GM19467 (cell line): ENCODE results near the gene PCDHGA7.
"Not testable (repeated sequence)": the region's sequence is repeated elsewhere in the genome, so short reads cannot be mapped to it uniquely, and the experiment has no call there.

Experiments
- ATAC-seq: cut with Tn5 transposase; IDR thresholded peaks from one replicate; pipeline ENCODE4 v1.9.1; 2021; ENCODE audit warnings: mild to moderate bottlenecking, moderate library complexity; ENCODE audit not compliant: unreplicated experiment

PCDHGA7 gene

GRCh38 chr5:141382469-141383294 lies at the start of gene PCDHGA7:
Gene PCDHGA7 (plus strand): TSS chr5:141382742. CDS start chr5:141382900, 158 bp downstream.
- ATAC-seq = no peak

- no peak for ATAC-seq
These were observed 43.8 kb upstream of the PCDHGA7 start, which contains the start of gene PCDHGA2 for GRCh38 chr5:141338538-141339306. Gene PCDHGA2 (plus strand): TSS chr5:141338760.

- ATAC-seq = not testable (repeated sequence)
These were observed 41.7 kb upstream of the PCDHGA7 start for GRCh38 chr5:141340781-141341354.

GRCh38 chr5:141342773-141343172 lies 39.8 kb upstream of the PCDHGA7 start:
- ATAC-seq = no peak

GRCh38 chr5:141343242-141343952 lies 39.1 kb upstream of the PCDHGA7 start, which contains the start of gene PCDHGA3:
Gene PCDHGA3 (plus strand): TSS chr5:141343829. CDS start chr5:141344034, 205 bp downstream.
- ATAC-seq = no peak

- ATAC-seq = no peak
These were observed 38.5 kb upstream of the PCDHGA7 start for GRCh38 chr5:141343953-141344463.

- ATAC-seq = no peak
These were observed 37.2 kb upstream of the PCDHGA7 start for GRCh38 chr5:141345327-141345726.

- ATAC-seq = not testable (repeated sequence)
These were observed 36.5 kb upstream of the PCDHGA7 start for GRCh38 chr5:141346017-141346416.

- ATAC-seq = peak; percentile 61
These were observed 32.5 kb upstream of the PCDHGA7 start, which contains the start of gene PCDHGB1 for GRCh38 chr5:141349917-141350619. Gene PCDHGB1 (plus strand): TSS chr5:141350099. CDS start chr5:141350261, 162 bp downstream.

- ATAC-seq = no peak
These were observed 31.0 kb upstream of the PCDHGA7 start for GRCh38 chr5:141351591-141351990.

- no peak for ATAC-seq
These were observed 27.6 kb upstream of the PCDHGA7 start, which contains the start of gene PCDHGA4 for GRCh38 chr5:141354900-141355469. Gene PCDHGA4 (plus strand): TSS chr5:141355021. CDS start chr5:141355108, 87 bp downstream.

- no peak for ATAC-seq
These were observed 26.9 kb upstream of the PCDHGA7 start for GRCh38 chr5:141355641-141356040.

GRCh38 chr5:141356133-141356532 lies 26.4 kb upstream of the PCDHGA7 start:
- ATAC-seq = no peak

GRCh38 chr5:141356950-141357349 lies 25.6 kb upstream of the PCDHGA7 start:
- no peak for ATAC-seq

- no peak for ATAC-seq
These were observed 22.6 kb upstream of the PCDHGA7 start, which contains the start of gene PCDHGB2 for GRCh38 chr5:141359790-141360426. Gene PCDHGB2 (plus strand): TSS chr5:141359994. CDS start chr5:141360136, 142 bp downstream.

- no peak for ATAC-seq
These were observed 21.9 kb upstream of the PCDHGA7 start for GRCh38 chr5:141360685-141361084.

GRCh38 chr5:141362719-141363118 lies 19.8 kb upstream of the PCDHGA7 start:
- no peak for ATAC-seq

GRCh38 chr5:141363952-141364660 lies 18.4 kb upstream of the PCDHGA7 start, which contains the start of gene PCDHGA5:
Gene PCDHGA5 (plus strand): TSS chr5:141364162. CDS start chr5:141364331, 169 bp downstream.
- no peak for ATAC-seq
